WI38 (cell line): ENCODE measurements around the gene ZIC4.
A peak's percentile ranks its signal among the peaks of the same experiment; 100 is the strongest.

Source experiments
- H3K4me3 ChIP-seq: 2 replicates; pipeline ENCODE4 v1.5.1; 2011; ENCODE audit warnings: low read depth, mild to moderate bottlenecking, control low read depth, low read length
- TF ChIP-seq, protein P1 (sequence below): IDR thresholded peaks from 2 replicates; pipeline ENCODE4 v1.5.1; 2012; ENCODE audit warnings: low read depth, mild to moderate bottlenecking, control low read depth, low read length

Gene ZIC4

DNA sequence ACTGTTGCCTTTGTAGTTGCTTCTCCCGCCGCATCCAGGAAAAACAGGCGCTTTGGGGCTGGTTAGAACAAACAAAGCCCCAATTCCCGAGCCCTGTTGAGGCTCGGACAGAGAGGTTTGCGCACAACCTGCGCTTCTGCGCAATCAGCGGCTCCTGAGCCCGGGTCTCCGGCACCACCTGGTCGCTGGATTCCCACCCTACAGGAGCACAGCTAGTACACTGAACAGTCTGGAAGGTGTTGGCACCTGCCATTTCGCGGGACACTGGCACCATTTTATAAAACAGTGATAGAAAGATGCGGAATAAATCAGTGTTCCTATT is 13.8 kb downstream of the ZIC4 start:
- TF ChIP-seq, protein P1, sequence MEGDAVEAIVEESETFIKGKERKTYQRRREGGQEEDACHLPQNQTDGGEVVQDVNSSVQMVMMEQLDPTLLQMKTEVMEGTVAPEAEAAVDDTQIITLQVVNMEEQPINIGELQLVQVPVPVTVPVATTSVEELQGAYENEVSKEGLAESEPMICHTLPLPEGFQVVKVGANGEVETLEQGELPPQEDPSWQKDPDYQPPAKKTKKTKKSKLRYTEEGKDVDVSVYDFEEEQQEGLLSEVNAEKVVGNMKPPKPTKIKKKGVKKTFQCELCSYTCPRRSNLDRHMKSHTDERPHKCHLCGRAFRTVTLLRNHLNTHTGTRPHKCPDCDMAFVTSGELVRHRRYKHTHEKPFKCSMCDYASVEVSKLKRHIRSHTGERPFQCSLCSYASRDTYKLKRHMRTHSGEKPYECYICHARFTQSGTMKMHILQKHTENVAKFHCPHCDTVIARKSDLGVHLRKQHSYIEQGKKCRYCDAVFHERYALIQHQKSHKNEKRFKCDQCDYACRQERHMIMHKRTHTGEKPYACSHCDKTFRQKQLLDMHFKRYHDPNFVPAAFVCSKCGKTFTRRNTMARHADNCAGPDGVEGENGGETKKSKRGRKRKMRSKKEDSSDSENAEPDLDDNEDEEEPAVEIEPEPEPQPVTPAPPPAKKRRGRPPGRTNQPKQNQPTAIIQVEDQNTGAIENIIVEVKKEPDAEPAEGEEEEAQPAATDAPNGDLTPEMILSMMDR, result no peak
- H3K4me3 ChIP-seq, result peak overlapping the region; percentile 15

DNA sequence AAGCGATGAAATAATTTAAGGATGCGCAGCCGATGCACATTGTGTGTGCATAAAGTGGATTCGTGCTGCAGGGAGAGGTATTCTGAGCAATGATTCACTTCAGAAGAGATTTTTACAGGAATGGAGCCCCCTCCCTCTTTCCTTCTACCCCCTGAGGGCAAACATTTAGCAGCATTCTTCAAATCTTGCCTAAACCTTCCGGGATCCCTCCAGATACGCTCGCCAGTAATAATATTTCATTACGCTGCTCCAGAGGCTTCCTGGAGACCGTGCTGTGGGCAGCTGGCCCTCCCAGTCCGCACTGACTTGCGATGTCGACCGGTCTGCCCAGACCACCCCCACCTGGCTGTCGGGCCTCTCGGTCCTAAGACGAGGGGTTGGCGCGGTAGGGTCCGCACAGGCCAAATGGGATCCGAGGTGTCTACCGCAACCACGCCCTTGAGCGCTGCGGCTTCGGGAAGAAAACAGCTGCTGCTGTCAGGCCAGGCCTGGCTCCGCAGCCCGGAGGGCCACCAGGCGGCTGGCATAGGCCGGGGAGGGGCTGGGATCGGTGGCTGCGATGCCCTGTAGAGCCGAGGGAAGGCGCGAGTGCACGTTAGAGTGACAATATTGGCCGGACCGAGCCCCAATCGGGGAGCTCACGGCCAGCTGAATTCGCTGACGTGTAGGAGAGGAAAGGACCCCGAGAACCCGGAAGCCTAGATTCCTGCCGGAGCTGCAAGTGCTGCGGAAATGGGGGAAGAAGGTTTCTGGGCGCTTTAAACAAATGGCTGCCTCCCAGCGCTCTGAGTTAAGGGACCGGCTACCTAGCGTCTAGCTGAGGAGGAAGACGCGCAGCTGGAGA is 14.3 kb downstream of the ZIC4 start:
- H3K4me3 ChIP-seq, result peak overlapping the region; percentile 15
- TF ChIP-seq, protein P1, result no peak

GRCh38 chr3:147390589-147391569 is 15.5 kb downstream of the ZIC4 start:
- H3K4me3 ChIP-seq, result no peak overlapping the region
- TF ChIP-seq, protein P1, result no peak

DNA sequence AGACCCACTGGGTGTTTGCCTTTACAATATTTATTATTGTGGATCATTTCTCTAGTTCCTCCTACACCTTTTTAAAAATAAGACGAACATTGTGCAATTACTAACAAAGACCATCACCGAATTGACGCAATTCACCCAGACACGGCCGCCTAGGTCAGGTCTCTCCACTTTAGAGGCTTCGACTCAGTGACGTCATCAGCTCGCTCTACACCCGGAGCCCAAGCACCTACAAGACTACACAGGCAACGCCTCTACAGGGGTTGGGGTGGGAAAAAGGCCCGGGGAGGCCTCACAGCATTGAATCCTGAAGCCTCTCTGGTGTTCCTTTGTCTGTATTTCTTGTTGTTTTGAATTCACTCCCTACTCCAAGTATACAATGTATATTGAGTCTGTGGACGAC is 16.6 kb downstream of the ZIC4 start:
- TF ChIP-seq, protein P1, result no peak
- H3K4me3 ChIP-seq, result no peak overlapping the region

DNA sequence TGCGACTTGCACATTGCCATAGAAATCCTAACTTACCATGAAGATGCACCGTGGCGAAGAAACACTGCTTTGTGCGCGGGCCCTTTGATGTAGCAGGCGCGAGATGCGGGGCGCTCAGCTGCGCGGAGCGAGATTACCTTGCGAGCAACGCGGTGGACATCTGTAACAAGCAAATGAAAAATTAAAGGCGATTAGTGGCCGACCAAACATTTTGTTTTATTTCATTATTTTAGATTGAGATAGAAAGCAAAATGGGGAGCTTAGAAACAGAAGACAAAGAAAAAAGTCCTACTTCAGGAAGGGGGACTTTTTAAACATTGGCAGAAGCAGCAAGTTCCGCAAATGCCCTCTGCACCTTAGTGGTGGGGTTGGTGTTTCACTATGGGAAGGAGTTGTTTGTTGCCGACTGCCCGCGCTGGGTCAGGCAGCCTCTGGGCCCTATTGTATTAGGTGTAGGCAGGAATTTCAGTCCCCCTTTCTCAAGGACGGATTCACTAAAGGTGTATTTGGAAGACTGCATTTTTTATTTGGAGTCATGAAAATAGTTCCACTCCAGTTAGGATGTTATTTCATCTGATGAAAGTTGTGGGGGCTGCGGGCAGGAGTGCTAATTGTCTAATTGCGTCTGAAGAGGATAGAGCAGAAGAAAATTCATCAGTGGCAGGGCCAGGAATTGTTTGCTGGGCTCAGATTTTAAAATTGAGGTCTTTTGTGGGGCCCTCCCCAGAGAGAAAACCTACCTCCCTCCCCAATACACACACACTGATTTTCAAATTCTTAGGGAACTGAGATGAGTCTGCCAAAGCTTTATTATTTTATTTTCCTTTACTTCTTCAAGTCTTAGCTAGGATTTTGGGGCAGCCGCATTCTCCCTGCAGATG is 17.4 kb downstream of the ZIC4 start:
- no peak overlapping the region for H3K4me3 ChIP-seq
- TF ChIP-seq, protein P1, result no peak

DNA sequence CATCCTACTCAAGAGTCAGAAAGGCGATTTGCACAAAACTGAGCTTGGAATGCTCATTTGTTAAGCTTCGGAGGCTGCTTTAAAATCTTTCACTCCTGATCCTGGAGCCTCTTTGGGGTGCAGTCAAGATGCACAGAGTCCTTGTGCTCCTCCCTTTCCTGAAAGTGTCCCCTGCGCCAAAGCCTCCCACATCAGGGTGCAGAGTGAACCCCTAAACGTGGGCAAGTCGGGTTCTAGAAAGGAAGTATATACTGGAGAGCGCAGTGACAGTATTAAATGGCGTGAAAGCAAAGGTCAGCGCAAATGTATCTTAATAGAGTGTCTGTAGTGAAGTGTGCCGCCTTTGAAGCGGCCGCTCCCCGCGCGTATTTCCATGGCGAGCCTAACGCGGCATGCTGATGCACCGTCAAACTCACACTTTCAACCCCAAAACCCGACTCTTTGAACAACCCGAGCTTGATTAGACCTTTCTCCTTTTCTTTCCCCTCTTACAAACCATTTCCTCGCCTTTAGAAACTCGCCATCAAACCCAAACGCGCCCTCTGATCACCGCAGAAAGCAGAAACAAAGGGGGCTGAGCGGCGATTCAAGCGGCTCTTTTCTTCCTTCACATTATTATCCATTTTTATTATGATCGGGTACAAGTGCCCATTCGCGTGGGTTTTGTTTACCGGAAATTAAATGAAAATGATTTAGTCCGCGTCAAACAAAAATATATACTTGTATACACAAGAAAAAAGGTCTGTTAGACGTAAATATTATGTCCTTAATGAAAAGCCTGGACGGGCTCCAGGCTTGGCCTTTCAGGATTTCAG is 18.3 kb downstream of the ZIC4 start:
- no peak overlapping the region for H3K4me3 ChIP-seq

More for the DNA sequence above, 18.3 kb downstream of the ZIC4 start:
- TF ChIP-seq, protein P1, result no peak
